COR-L47 (cell line): ENCODE data around the gene UBXN6.

Experiments
- DNase-seq: peaks from one replicate; lab custom pipeline; 2025; lab: John Stamatoyannopoulos, UW

Gene UBXN6

DNA sequence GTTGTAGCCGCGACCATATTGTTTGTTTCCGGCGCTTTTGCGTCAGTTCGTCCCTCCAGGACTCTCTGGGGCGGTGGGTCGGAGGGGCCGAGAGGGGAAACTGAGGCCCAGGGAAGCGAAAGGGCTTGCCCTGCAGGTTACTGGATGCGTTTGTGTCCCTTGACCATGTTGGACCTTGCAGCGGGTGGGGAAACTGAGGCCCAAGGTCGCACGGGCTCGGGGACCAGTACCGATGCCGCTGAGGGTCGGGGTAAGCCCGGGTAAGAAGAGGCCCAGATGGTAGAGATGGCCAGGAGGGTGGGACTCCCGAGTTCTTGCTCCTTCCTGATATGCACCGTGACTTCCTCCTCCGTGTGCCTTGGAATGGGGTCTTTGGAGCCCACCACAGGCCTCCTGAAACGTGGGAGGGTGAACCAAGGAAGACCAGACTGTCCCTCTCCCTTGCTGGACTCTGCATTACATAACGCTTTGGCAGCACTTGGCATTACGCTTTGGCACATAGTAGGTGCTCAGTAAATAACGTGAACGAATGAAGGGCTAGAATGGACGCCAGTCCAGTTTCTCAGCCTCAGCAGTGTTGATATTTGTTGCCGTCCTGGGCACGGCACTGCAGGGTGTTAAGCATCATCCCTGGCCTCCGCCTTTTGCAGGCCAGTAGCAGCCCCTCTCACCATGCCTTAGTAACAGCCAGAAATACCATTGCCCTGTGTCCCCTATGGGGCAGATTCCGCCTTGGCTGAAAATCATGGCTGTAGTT lies 54.4 kb downstream of the UBXN6 start:
- DNase-seq: no peak

DNA sequence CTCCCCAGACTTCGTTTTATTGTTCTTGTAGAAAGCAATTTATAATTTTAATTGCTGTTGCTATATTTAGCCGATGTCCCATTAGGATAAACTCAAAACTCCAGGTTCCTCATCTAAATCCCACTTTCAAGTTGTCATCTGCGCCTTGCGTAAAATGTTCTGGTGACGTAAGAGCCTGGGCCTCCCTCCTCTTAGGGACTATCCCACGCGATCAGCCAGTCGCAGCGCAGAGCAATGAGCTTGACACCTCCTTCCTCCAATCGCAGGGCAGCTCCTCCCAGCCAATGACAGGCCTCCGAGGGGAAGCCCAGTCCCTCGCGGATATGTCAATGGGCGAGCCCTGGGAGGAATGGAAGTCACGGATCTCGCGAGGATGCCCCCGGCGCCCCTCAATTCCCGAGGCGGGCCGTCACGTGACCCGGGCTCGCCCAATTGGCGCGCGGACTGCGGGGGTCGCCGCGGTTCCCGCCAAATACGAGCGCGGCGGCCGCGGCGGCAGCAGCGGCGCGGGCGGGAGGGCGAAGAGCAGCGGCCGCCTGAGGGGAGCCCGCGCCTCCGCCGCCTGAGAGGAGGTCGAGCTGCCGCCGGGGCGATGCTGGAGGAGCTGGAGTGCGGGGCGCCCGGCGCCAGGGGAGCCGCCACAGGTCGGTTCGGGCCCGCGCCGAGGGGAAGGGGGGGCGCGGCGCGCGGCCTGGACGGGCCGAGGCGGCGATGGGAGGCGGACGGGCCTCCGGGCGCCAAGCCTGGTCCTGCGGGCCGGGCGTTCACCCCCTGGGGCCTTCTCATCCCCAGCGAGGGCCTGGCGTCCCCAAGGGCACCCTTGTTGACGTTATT lies 55.2 kb downstream of the UBXN6 start, which contains the start of gene CHAF1A:
Gene CHAF1A, plus strand, starts transcription at position 470 of the 834 bp plus-strand sequence. Its CDS starts 123 bp downstream, at position 593.
- peak; percentile 99 for DNase-seq

DNA sequence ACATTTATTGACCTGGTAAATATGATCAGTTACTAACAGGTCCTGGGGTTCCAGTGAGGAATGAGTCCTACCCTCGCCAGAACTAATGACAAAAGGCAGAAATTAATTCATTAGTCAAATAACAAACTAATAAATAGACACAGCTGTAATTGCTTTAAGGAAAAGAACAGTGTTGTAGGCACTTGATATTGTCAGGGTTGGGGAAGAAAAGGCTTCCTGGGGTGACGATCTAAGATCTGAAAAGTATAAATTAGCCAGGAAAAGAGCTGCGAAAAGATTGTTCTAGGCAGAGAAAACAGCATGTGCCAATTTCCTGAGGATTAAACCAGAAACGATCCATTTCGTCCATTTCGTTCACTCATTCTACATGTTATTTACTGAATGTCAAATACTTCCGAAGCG lies 55.8 kb downstream of the UBXN6 start:
- no peak for DNase-seq

DNA sequence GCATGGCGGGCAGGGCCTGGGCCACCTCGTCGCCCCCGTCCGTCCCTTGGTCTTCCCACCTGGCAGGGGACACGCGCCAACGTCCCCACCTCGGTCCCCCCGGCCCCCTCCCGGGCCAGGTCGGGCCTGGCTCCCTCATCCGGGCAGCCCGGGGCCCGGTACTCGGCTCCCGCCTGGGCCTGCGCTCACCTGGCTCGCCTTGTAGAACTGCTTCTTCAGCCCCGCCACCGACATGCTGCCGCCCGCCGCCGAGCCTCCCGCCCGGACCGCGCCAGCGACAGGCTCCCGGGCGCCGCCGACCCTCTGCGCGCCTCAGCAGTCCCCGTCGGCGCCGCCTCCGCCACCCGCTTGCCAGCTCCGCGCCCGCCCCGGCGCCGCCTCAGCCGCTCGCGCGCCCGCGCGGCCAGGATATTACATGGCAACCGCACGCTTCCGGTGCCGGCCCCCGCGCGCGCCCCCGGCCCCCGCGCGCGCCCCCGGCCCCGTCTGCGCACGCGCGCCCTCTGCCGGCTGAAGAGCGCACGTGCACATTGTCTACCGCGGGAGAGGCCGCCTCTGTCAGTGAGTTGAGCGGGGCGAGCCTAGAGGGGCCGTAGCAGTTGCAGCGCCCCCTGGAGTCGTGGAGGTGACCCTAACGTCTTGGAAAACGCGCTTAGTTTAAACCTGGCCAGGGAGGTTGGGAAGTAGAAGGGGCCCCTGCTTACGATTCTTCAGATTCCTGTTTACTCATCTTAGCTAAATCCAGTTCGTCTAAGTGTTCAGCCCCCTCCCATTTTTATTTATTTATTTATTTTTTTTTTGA lies 57.3 kb downstream of the UBXN6 start, which contains the start of gene SH3GL1:
Gene SH3GL1, minus strand, starts transcription at position 413 of the 802 bp plus-strand sequence. Its CDS starts 179 bp downstream, at position 234.
- DNase-seq: peak; percentile 83

DNA sequence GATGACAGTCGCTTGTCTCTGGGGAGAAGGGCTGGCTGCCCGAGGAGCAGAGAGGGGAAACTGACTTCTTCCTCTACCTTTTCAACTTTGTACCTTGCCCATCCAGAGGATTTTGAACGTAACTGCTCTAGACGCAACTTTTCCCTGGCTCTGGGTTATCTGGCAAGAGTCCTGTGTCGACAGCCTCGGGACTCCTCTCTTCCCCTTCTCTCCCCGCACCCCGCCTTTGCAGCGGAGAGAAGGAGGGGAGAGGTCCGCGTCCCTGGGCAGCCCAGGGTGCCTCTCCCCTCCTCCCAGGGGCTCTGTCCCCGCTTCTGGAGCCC lies 57.8 kb downstream of the UBXN6 start:
- DNase-seq: no peak

DNA sequence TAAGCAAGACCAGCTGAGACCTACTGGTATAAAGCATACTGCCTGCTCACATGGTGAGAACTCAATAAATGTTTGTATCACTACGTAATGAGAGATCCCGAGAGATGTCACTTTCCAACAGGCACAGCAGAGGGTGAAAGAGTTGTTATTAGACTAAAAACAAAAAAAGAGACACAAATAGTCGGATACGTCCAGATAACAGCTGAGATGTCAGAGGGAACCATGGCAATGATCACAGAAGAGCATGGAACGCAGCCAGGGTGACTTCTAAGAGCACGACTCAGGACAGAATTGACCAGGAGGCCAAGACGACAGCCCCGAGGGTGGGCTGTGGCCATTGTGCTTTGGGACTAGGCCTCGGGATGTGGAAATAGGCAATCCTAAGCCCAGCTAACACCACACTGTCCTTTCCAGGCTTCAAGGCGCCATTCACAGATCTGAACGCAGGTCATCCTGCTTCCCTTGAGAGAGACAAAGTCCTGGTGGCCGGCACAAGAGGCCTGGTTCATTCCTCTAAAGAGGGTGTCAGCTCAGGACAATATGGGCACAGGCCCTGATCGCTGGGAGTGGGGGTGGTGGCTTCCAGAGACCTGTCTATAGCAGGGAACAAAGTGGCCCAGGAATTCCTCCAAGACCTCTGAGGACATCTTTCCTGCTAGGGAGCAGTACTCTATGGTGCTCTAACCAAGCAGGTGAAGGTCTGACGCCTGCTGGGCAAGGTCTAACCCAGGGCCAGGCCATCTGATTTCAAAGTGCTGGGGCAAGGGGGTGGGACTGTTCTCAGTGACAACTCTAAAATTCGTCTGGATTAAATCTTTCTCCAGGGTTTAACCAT lies 60.4 kb downstream of the UBXN6 start:
- no peak for DNase-seq
